Stromal cell of bone marrow (primary cell): Measurements from ENCODE around the gene CYB5R3.

Experiments used
- DNase-seq: peaks from one replicate; pipeline ENCODE4 v3.0.0-alpha.2; 2012; ENCODE audit warnings: low read depth

CYB5R3 gene

DNA sequence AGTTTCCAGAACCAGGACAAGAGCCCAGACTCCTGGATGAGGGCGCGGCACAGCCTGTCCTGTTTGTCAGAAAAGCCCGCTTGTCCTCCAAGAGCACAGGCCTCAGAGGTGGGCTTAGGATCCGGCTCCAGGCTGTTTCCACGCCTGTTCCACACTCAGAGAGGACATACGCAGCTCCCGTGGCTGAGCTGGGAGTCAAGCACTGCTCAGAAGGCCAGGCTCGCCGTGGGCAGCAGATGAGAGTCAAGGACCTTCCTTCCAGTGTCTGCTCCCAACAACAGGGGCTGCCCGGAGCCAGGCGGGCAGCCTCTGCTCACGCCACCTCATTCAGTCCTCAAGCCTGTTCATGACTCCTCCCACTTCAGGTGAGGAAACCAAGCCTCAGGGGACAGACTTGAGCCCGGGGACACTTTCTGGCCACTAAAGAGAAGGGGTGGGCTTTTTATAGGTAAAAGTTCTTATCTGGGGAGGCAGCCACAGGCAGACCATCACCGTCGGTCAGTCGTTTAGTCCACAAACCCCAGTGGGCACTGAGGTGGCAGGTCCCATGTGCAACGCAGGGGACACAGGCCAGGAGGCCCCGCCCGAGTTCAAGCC is 3.8 kb downstream of the CYB5R3 start:
- DNase-seq = no peak

DNA sequence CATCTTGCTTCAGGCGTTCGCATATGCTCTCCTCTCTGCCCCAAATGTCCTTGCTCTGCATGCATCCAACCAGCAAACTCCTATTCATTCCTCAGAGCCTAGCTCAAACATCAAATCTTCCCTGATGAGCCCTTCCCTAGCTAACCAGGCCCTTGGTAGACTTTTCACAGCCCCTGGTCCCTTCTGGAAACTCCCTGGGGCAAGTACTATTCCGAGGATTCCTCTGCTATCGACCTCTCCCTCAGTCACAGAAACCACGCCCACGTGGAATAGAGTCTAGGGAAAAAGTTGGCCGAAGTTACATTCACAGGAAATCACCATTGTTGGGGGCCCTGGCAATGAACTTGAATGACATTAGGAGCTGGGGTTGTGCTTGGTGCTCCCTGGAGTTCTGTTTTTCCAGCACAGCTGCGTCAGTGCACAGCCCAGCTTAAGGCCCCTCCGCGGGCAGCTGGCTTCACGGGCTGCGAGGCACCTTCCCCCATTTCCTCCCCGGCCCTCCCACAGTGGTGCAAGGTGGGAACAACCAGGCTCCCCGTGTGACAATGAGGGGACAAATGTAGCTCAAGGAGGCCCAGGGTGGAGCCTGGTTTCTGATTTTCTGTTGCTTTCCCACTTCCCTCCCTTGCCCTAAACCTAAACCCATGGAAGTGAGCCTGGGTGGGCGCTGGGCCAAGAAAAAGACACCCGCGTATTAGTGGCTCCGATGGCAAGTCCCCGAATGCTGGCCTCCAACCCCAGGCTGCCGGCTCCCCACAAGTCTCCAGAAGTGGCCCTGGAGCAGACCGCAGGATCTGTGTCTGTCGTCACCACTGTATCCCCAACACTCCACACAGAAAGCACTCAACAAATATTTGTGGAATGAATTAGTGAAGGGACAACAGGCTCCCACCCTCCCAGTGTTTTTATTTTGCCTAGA is 4.5 kb downstream of the CYB5R3 start:
- DNase-seq = no peak

DNA sequence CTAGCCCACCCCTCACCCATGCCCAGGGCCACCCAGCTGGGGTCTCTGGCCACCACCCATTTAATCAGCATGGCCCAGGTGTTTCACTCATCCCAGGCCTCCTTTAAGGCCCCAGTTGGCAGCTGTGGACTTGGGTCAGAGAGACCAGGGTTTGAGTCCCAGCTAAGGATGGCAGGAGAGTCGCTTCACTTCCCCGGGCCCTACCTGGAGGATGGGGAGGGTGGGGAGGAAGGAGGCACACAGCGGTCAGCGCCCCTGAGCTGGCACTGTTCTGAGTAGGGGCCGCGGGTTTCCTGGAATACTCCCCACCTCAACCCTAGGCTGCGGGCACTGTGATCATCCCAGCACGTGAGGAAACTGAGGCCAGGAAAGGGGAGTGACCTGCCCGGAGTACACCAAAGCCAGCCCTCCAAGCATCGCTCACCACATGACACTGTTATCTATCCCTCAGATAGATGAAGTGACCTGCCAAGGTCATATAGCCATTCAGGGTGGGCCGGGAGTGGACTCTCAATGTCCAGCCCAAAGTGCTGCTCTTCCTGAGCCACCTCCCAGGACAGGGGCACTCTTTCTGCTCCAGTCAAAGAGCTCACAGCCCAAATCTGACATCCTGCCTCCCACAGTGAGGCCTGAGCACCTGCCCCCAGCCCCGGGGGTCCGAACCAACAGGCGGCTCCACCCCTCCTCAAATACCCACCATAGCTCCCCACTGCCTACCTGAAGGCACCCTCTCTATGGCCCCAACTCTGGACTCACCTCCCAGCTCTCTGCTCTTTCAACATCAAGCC is 5.4 kb downstream of the CYB5R3 start:
- DNase-seq = no peak

- no peak for DNase-seq
Observed at GRCh38 chr22:42642806-42643633, 6.2 kb downstream of the CYB5R3 start.

GRCh38 chr22:42641801-42642413 is 7.3 kb downstream of the CYB5R3 start:
- DNase-seq = no peak

- DNase-seq = no peak
Observed at GRCh38 chr22:42639541-42640241, 9.5 kb downstream of the CYB5R3 start.

- DNase-seq = no peak
Observed at GRCh38 chr22:42637555-42637954, 11.6 kb downstream of the CYB5R3 start.

- DNase-seq = no peak
Observed at GRCh38 chr22:42636506-42636905, 12.7 kb downstream of the CYB5R3 start.

DNA sequence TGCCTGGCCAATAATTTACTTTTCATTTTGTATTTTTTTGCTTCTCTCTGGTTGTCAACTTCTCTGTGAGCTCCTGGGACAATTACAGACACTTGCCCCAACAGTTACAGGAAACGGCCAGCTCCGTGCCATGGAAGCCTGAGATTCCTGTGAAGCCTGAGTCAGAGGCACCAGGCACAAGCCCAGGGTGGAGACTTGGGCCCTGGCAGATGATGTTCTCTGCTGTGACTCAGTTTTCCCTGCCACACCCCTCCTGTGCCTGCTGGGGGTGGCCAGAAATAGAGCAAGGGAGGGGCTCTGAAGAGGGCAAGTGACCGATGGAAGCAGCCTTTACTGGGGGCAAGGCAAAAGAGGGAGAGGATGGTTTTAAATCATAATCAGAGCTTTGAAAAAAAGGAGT is 13.7 kb downstream of the CYB5R3 start:
- peak; percentile 96 for DNase-seq

GRCh38 chr22:42633013-42633412 is 16.2 kb downstream of the CYB5R3 start:
- no peak for DNase-seq

DNA sequence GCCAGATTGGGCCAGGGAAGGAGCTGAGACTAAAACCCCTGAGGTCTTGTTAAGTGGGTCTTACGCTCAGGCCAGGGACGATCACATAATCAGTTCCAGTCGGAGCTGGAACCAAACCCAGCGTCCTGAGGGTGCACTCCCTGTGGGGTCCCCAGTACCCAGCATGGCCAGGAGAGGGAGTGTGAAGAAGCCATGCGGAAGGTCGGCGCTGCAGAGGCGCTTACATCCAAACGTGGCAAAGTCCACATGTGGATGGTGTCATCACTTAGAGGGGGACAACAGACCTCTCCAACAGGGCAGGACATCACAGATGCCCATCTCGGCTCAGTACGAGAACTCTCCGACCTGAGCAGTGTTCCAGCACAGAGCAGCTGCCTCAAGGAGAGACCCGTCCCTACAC is 17.1 kb downstream of the CYB5R3 start:
- DNase-seq = no peak

GRCh38 chr22:42630901-42631602 is 18.1 kb downstream of the CYB5R3 start:
- no peak for DNase-seq

DNA sequence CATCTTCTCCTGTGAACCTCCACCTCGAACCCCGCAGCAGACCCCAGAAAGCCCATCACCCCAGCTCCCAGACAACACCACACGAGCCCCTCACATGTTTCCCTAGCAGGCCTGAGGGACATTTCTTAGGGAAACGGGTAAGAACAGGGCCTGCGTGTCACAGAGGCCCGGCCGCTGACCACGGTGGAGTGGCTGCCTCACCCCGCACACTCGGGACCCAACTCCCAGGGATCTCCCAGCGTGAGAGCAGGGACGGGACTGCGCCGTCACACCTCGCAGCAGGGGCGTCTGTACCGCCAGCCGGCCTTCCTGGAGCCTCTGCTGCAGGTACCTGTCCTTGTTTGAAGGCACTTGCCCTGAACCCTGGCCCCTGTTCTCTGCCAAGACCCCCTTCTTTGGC is 19.0 kb downstream of the CYB5R3 start:
- DNase-seq = no peak

- DNase-seq = no peak
Observed at GRCh38 chr22:42627981-42628380, 21.2 kb downstream of the CYB5R3 start.

GRCh38 chr22:42626951-42627625 is 22.1 kb downstream of the CYB5R3 start:
- DNase-seq = no peak

GRCh38 chr22:42626431-42626830 is 22.8 kb downstream of the CYB5R3 start:
- no peak for DNase-seq

GRCh38 chr22:42625416-42625815 is 23.8 kb downstream of the CYB5R3 start:
- DNase-seq = no peak

- no peak for DNase-seq
Observed at GRCh38 chr22:42624551-42625106, 24.6 kb downstream of the CYB5R3 start.

DNA sequence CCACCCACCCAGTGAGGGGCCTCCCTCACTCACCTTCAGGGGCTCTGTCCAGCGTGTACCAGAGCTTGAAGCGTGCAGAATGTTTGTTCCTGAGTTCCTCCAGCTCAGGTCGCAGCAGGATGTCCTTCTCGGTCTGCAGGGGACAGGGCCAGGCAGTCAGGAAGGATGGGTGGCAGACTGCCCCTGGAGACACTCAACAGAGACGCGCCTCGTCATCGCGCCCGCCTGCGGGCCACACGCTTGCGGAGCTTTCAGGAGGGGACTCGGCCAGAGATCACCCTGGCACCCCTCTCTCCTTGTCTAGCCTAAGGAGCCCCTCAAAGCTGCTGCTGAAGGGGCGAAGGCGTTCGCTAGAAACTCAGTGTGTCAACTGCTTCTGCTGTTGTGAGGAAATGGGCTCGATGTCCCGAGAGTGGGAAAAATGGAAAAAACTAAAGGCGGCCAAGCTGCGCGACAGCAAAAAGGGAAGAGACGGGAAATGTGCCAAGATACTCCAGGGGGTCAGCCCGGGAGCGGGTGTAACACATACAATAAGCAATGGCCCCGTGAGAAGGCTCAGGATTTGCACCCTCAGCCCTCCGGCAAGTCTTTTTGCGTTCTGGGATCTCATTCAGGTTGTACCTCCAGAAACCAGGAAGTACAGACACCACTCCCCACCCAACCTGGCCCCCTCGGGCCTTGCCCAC is 25.3 kb downstream of the CYB5R3 start:
- no peak for DNase-seq
